GM19463 (cell line): ENCODE data around the gene ING1.
A peak's percentile ranks its signal among the peaks of the same experiment; 100 is the strongest.
"Not testable (repeated sequence)": the region's sequence is repeated elsewhere in the genome, so short reads cannot be mapped to it uniquely, and the experiment has no call there.

ENCODE experiments used
- ATAC-seq: cut with Tn5 transposase; IDR thresholded peaks from one replicate; pipeline ENCODE4 v1.9.1; 2021; ENCODE audit warnings: mild to moderate bottlenecking, moderate library complexity; ENCODE audit not compliant: unreplicated experiment

The ING1 gene

GRCh38 chr13:110713642-110713952 lies at the start of gene ING1:
Gene ING1, plus strand, starts transcription at chr13:110713700. Its CDS starts 450 bp downstream, at chr13:110714150.
- ATAC-seq: no peak

- no peak for ATAC-seq
Observed at GRCh38 chr13:110664041-110664440, 49.5 kb upstream of the ING1 start.

GRCh38 chr13:110664673-110665072 lies 48.8 kb upstream of the ING1 start:
- ATAC-seq: no peak

GRCh38 chr13:110665491-110666254 lies 47.8 kb upstream of the ING1 start:
- no peak for ATAC-seq

GRCh38 chr13:110666255-110666533 lies 47.3 kb upstream of the ING1 start:
- no peak for ATAC-seq

GRCh38 chr13:110669036-110669435 lies 44.5 kb upstream of the ING1 start:
- ATAC-seq: no peak

- ATAC-seq: not testable (repeated sequence)
Observed at GRCh38 chr13:110669814-110670213, 43.7 kb upstream of the ING1 start.

- peak; percentile 60 for ATAC-seq
Observed at GRCh38 chr13:110676595-110677587, 36.6 kb upstream of the ING1 start.

GRCh38 chr13:110677731-110678545 lies 35.6 kb upstream of the ING1 start:
- ATAC-seq: no peak

GRCh38 chr13:110680852-110681251 lies 32.6 kb upstream of the ING1 start:
- ATAC-seq: no peak

- no peak for ATAC-seq
Observed at GRCh38 chr13:110681868-110682550, 31.5 kb upstream of the ING1 start.

GRCh38 chr13:110682746-110683145 lies 30.8 kb upstream of the ING1 start:
- ATAC-seq: no peak

GRCh38 chr13:110683203-110683883 lies 30.2 kb upstream of the ING1 start:
- ATAC-seq: no peak

GRCh38 chr13:110683921-110684320 lies 29.6 kb upstream of the ING1 start:
- ATAC-seq: no peak

GRCh38 chr13:110684388-110685056 lies 29.0 kb upstream of the ING1 start:
- no peak for ATAC-seq

- ATAC-seq: no peak
Observed at GRCh38 chr13:110685305-110686020, 28.0 kb upstream of the ING1 start.

- ATAC-seq: no peak
Observed at GRCh38 chr13:110687736-110688135, 25.8 kb upstream of the ING1 start.

- no peak for ATAC-seq
Observed at GRCh38 chr13:110689041-110689440, 24.5 kb upstream of the ING1 start.

GRCh38 chr13:110689711-110690110 lies 23.8 kb upstream of the ING1 start:
- no peak for ATAC-seq
